ENCODE data around the gene CARD10. TPM values are rescaled to one million over a fixed set of nuclear protein-coding genes. Genes with fewer than 3 reads are reported as not detected.

The CARD10 gene
- total RNA-seq, 1 donor from 2014 or later: 13.5 TPM

DNA sequence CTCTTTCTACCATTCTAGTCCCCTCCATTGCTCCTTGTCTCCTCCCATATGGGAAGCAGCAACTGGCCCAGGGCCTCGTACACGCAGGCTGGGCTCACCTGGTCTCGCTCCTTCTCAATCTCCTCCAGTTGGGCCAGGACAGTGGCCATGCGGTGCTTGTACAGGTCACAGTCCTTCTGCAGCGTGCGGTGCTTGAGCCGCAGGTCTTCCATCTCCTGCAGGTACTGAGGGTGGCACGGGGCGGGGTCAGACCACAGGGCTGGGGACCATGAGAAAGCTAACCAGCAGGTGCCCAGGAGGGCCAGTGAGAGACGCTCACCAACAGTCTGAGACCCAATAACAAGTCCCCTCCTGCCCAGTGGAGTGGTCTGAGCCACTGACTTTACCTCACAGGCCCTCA lies 11.5 kb downstream of the CARD10 start:
- H3K4me1 Mint-ChIP-seq (ENCODE audit: low read depth): peaks cover 37% of the 10 kb centered on the region
- TF ChIP-seq, protein P1, sequence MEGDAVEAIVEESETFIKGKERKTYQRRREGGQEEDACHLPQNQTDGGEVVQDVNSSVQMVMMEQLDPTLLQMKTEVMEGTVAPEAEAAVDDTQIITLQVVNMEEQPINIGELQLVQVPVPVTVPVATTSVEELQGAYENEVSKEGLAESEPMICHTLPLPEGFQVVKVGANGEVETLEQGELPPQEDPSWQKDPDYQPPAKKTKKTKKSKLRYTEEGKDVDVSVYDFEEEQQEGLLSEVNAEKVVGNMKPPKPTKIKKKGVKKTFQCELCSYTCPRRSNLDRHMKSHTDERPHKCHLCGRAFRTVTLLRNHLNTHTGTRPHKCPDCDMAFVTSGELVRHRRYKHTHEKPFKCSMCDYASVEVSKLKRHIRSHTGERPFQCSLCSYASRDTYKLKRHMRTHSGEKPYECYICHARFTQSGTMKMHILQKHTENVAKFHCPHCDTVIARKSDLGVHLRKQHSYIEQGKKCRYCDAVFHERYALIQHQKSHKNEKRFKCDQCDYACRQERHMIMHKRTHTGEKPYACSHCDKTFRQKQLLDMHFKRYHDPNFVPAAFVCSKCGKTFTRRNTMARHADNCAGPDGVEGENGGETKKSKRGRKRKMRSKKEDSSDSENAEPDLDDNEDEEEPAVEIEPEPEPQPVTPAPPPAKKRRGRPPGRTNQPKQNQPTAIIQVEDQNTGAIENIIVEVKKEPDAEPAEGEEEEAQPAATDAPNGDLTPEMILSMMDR (IDR thresholded peaks at IDR 0.05): no peak
- no peaks in the 10 kb centered on the region for H3K27me3 Mint-ChIP-seq (ENCODE audit: low read depth)
- peaks cover 10% of the 10 kb centered on the region for H3K36me3 Mint-ChIP-seq (ENCODE audit: low read depth)
- no peak overlapping the region for H3K4me3 Mint-ChIP-seq (ENCODE audit: unreplicated experiment)
- H3K27ac Mint-ChIP-seq (ENCODE audit: unreplicated experiment): no peak overlapping the region
- H3K9me3 Mint-ChIP-seq (ENCODE audit: low read depth): no peaks in the 10 kb centered on the region
- DNase-seq (ENCODE audit: low spot score): no peak

DNA sequence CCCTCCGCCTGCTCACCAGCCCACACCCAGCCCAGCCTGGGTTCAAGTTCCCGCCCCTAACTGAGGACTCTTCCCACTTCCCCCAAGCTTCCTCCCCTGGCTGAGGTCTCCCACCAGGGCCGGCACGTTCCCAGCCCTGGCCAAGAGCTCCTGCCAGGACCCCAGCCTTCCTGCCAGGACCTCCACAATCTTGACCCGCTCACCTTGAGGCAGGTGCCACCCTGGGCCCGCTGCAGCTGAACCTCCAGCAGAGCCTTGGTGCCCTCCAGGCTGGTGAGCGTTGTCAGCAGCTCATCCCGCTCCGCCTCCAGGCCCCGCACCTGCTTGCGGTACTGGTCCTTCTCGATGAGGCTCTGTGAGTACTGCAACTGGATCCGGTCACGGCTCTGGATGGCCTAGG lies 13.2 kb downstream of the CARD10 start:
- no peak overlapping the region for H3K4me3 Mint-ChIP-seq (ENCODE audit: unreplicated experiment)
- peaks cover 10% of the 10 kb centered on the region for H3K36me3 Mint-ChIP-seq (ENCODE audit: low read depth)
- H3K4me1 Mint-ChIP-seq (ENCODE audit: low read depth): peaks cover 39% of the 10 kb centered on the region
- DNase-seq (ENCODE audit: low spot score): no peak
- TF ChIP-seq, protein P1 (IDR thresholded peaks at IDR 0.05): no peak
- H3K27ac Mint-ChIP-seq (ENCODE audit: unreplicated experiment): no peak overlapping the region
- no peaks in the 10 kb centered on the region for H3K9me3 Mint-ChIP-seq (ENCODE audit: low read depth)
- no peaks in the 10 kb centered on the region for H3K27me3 Mint-ChIP-seq (ENCODE audit: low read depth)

DNA sequence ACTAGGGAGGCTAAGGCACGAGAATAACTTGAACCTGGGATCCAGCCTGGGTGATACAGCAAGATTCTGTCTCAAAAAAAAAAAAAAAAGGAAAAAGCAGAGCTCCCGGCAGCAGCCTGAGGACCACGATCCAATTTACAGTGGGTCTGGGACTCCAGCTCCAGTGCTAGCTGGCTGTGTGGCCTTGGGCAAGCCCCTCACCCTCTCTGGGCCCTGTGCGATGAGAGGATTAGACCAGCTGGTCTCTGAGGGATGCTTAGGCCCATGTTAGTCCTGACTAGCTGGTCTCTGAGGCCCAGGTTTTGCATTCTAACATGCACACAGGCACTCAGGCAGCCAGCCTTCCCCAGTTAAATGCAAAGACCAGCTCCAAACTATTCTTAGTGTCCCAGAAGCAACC lies 13.7 kb downstream of the CARD10 start:
- H3K36me3 Mint-ChIP-seq (ENCODE audit: low read depth): peaks cover 10% of the 10 kb centered on the region
- peaks cover 39% of the 10 kb centered on the region for H3K4me1 Mint-ChIP-seq (ENCODE audit: low read depth)
- H3K9me3 Mint-ChIP-seq (ENCODE audit: low read depth): no peaks in the 10 kb centered on the region
- TF ChIP-seq, protein P1 (IDR thresholded peaks at IDR 0.05): no peak
- no peak overlapping the region for H3K4me3 Mint-ChIP-seq (ENCODE audit: unreplicated experiment)
- H3K27me3 Mint-ChIP-seq (ENCODE audit: low read depth): no peaks in the 10 kb centered on the region
- no peak for DNase-seq (ENCODE audit: low spot score)
- no peak overlapping the region for H3K27ac Mint-ChIP-seq (ENCODE audit: unreplicated experiment)

DNA sequence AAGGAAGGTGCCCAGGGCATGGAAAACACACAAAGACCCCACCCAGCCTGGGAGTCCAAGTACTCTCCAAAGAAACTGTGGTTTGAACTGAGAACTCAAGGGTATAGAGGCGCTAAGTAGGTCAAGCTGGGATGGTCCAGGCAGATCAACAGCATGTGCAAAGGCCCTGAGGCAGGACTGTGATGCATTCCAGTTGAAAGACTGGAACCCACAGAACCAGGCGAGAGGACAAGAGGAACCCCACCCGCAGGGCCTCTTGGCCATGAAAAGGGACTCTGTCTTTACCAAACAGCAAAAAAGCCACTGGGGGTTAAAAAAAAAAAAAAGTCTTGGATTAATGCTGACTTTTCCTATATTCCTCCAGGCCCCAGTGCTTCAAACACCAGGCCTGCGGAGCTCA lies 14.3 kb downstream of the CARD10 start:
- DNase-seq (ENCODE audit: low spot score): no peak
- Mint-ChIP-seq H3K36me3 (ENCODE audit: low read depth) (peaks cover 10% of the 10 kb centered on the region), H3K27me3 (ENCODE audit: low read depth) (no peaks in the 10 kb centered on the region), H3K9me3 (ENCODE audit: low read depth) (no peaks in the 10 kb centered on the region), H3K4me3 (ENCODE audit: unreplicated experiment) (no peak overlapping the region), H3K4me1 (ENCODE audit: low read depth) (peaks cover 39% of the 10 kb centered on the region), H3K27ac (ENCODE audit: unreplicated experiment) (no peak overlapping the region)
- TF ChIP-seq, protein P1 (IDR thresholded peaks at IDR 0.05): no peak

DNA sequence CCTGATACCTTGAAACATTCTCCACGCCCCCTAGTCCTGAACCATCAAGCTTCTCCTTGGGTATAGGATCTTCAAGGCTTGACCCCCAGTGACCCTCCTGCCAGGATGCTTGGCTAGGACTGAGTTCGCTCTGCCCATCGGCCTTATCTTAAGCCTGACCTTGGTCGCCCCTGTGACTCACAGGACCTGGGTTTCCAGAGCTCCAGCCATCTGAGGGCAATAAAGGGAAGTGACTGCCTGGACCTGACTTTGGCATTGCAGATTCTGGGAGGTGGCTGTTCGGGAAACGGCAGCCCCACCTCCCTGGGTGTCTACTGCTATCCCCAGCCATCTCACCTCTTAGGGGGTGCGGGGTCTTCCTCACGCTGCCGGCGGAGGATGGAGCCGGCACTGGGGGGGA lies 15.4 kb downstream of the CARD10 start:
- H3K9me3 Mint-ChIP-seq (ENCODE audit: low read depth): no peaks in the 10 kb centered on the region
- no peak overlapping the region for H3K4me3 Mint-ChIP-seq (ENCODE audit: unreplicated experiment)
- no peak for DNase-seq (ENCODE audit: low spot score)
- TF ChIP-seq, protein P1 (IDR thresholded peaks at IDR 0.05): no peak
- H3K27me3 Mint-ChIP-seq (ENCODE audit: low read depth): no peaks in the 10 kb centered on the region
- H3K36me3 Mint-ChIP-seq (ENCODE audit: low read depth): peaks cover 10% of the 10 kb centered on the region
- H3K27ac Mint-ChIP-seq (ENCODE audit: unreplicated experiment): no peak overlapping the region
- peaks cover 44% of the 10 kb centered on the region for H3K4me1 Mint-ChIP-seq (ENCODE audit: low read depth)
